Stimulated activated CD4-positive, alpha-beta T cell treated with anti-CD3 and anti-CD28 coated beads, Interleukin-1b, Interleukin-23, amount 100 ng/mL, for 24 hours (primary cell): Measurements from ENCODE around the gene IFITM1.
A peak's percentile ranks its signal among the peaks of the same experiment; 100 is the strongest.
"Not testable (repeated sequence)": the region's sequence is repeated elsewhere in the genome, so short reads cannot be mapped to it uniquely, and the experiment has no call there.

ENCODE experiments used
- DNase-seq, 4 experiments: peaks; one replicate each; pipeline ENCODE4 v3.0.0-alpha.2; 2020; ENCODE audit warnings: low read depth in 4 of 4, low spot score in 1 of 4

Gene IFITM1

DNA sequence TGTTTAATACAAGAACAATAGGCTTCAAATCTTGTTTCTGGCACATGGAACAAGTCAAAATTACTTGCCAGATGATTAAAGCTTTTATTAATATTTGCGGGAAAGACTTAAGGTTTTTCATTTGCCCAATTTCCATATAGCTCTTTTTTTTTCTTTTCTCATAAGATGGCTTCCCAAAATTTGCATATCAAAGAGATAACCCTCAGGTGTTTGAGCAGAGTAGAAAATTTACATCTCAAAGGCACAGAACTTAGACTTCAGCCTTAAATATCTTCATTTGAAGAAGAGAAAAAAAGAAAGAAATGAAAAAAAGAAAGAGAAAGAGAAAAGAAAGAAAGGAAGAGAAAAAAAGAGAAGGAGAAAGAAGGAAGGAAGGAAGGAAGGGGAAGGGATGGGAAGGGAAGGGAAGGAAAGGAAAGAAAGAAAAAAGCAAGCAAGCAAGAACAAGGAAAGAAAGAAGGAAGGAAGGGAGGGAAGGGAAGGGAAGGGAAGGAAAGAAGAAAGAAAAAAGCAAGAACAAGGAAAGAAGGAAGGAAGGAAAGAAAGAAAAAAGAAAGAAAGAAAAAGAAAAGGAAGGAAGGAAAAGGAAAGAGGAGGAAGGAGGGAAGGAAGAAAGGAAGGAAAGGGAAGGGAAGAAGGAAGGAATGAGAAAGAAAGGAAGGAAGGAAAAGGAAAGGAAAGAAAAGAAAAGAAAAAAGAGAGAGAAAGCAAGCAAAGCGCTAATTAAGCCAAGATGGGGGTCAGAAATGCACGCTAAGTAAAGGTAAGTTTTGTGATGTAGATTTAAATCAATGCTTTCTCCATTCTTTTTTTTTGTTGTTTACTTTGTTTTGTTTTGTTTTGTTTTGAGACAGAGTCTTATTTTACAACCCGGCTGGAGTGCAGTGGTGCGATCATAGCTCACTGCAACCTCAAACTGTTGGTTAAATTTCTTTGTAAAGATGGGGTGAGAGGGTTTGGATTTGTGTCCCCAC lies 27.0 kb downstream of the IFITM1 start:
- no peak for DNase-seq

DNA sequence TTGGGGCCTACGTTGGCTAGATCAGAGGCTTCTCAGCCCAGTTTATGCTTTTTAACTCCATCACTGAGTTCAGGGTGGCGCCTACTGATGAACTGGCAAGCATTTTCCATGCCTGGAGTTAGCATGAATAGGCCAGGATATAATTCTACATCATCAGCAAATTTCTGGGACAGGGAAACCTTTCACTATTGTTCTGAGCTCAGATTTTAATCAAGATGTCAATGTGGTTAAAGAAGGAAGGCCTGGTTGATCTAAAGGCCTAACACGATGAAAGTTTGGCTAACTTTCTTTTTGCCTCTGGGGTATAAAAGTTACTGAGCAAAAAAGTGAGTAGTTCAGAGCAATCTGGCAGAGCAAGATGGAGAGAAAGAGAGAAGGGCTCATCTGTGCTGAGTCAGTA lies 28.5 kb downstream of the IFITM1 start:
- no peak for DNase-seq

DNA sequence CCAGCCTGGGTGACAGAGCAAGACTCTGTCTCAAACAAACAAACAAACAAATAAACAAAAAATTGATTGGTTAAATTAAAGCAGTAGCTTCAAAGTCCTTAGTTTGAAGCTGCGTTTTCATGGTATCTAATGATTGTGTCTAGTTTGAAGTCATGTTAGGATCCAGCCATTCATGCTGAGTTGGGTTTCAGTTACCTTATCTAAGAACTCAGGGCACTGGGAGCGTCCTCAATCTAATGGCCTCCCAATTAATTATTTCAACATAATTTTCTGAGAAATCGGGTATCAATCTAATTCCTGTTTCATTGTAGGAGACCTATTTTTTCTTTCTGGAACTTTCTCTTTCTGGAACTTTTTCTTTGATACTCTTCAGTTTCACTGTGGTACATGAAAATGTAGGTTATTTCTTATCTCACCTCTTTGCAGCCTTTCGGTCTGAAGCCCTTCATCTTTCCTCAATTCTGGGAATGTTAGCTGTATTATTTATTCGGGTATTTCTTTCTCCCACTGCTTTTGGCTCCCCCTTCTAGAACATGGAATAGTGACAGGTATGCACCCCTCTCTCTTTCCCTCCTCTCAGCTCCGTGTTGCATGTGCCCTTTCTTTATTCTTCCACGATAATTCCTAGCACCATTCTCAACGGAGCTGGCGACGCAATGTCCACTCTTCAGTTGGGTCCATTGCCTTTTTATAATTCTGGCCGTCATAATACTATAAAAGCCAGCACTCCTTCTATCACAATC lies 31.2 kb downstream of the IFITM1 start:
- no peak for DNase-seq

DNA sequence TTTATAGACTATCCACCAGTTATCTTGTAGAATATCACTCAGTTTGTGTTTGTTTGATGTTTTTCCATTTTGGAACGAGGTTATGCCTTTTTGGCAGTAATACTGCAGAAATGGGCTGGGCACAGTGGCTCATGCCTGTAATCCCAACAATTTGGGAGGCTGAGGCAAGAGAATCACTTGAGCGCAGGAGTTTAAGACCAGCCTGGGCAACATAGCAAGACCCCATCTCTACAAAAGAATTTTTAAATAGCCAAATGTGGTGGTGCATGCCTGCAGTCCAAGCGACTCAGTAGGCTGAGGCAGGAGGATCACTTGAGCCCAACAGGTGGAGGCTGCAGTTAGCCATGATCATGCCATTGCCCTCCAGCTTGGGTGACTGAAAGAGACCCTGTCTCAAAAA lies 32.7 kb downstream of the IFITM1 start:
- DNase-seq, result no peak

DNA sequence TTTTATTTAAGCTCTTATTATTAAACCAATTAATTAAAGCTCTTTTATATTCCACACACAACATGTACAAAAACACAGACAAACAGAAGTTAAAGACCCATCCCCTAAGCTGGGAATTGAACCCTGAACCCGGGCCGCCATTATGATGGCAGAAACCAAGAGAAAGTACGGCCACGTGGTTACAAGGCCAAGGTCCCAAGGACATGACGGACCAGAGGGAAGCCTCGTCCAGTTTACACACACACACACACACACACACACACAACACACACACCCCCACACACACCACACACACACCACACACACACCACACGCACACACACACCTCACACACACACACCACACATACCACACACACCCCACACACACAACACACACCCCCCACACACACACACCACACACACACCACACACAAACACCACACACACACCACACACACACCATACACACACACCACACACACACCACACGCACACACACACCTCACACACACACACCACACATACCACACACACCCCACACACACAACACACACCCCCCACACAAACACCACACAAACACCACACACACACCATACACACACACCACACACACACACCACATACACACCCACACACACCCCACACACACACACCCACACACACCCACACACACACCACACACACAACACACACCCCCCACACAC lies 35.6 kb downstream of the IFITM1 start:
- not testable (repeated sequence) for DNase-seq

DNA sequence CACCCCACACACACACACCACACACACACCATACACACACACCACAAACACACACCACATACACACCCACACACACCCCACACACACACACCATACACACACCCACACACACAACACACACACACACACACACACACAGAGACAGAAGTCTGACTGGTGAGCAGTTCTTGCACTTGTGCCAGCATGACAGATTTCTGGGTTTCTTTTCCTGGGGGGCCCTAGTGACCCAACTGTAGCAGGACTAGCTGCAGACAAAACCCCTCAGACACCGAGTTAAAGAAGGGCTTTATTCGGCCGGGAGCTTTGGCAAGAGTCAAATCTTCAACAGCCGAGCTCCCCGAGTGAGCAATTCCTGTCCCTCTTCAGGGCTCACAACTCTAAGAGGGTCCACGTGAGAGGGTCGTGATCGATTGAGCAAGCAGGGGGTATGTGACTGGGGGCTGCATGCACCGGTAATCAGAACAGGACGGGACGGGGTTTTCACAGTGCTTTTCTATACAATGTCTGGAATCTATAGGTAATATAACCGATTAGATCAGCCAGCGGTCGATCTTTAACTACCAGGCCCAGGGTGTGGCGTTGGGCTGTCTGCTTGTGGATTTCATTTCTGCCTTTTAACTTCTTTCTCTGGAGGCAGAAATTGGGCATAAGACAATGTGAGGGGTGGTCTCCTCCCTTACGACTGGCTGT lies 36.3 kb downstream of the IFITM1 start:
- not testable (repeated sequence) for DNase-seq

DNA sequence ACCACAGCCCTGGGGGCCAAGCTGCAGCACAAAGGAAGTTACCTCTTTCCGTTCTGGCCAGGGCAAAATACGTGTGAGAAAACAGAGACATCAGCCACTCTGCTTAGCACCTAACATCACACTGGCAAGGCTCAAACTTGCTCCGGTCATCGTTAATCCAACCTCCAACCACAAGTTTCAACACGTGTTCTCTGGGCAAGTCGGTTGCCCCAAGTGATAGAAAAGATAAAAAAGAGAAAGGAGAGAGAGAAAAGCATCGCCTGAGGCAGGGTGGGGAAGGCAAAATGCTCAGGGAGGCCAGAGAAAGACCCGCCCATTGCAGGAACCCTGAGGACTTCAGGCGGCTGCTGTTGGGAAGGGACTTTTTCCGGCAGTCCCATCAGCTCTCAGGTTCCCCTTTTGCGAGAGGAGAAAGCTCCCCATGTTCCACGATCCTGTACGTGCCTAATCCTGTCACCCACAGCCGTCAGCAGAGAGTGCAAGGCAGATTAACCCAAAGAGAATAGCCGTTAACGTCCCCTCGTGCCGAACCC lies 36.9 kb downstream of the IFITM1 start:
- DNase-seq, result no peak

DNA sequence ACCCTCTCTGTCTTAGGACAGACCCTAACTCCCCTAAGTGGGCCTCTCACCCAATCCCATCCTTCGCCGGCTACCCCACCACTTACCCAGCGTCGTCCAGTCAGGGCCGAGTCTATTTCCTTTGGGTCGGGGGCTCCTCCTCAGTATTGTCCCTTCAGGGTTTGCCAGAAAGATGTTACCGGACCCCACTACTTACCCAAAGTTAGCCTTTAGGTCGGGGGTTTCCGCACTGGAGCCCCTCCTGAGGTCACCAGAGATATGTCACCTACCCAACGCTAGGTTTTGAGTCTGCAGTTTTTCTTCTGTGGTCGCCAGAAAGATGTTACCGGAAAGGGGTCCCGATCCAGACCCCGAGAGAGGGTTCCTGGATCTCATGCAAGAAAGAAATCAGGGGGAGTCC lies 37.6 kb downstream of the IFITM1 start:
- no peak for DNase-seq

DNA sequence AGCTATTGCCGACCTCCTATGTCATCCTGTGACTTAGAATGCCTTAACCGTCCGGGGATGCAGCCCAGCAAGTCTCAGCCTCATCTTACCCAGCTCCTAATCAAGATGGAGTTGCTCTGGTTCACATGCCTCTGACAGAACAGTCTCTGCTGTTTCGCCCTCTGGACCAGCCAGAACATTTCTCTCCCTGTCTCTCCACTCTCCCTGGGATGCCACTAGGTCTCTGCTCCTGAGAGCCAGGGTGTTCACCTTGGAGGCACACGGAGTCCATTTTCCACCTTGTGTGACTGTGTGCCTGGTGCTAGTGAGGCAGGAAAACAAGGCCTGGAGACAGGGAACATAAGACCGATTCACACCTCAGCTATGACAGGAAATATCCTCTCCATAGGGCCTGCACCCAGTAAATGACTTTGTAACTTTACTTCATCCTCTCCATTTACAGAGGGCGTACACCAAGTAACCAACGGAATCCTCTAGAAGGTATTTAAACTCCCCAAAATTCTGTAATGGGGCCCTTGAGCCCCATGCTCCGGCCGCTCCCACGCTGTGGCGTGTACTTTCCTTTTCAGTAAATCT lies 38.7 kb downstream of the IFITM1 start:
- no peak for DNase-seq

DNA sequence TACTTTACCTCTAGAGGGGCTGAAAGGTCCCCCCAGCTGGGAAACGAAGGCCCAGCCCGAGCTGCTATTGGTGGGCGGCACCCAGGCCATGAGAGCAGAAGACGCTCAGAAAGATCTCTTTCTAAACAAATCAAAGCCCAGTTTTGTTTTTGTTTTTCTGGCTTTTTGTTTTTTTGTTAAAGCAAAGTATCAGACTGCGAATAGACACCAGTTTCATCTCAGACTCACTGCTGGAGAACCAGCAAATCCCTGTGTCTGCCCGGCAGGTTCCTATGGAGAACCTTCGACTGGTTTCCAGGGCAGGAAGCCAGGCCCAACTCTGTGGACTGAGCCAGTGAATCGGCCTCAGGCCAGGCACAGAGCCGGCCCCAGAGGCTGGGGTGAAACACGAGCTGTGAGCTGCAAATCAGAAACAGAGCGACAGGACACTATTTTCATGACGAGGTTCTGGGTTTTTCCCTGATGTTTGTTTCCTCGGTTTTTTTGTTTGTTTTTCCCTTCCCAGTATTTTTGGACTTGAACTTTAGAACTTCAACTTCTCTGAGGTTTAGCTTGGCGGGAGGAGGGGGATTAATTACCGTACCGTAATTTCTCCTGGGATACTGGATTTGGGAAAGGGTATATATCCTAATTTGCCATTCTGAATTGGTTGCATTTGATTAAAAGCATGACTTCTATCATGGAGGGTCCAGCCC lies 39.5 kb downstream of the IFITM1 start:
- no peak for DNase-seq

DNA sequence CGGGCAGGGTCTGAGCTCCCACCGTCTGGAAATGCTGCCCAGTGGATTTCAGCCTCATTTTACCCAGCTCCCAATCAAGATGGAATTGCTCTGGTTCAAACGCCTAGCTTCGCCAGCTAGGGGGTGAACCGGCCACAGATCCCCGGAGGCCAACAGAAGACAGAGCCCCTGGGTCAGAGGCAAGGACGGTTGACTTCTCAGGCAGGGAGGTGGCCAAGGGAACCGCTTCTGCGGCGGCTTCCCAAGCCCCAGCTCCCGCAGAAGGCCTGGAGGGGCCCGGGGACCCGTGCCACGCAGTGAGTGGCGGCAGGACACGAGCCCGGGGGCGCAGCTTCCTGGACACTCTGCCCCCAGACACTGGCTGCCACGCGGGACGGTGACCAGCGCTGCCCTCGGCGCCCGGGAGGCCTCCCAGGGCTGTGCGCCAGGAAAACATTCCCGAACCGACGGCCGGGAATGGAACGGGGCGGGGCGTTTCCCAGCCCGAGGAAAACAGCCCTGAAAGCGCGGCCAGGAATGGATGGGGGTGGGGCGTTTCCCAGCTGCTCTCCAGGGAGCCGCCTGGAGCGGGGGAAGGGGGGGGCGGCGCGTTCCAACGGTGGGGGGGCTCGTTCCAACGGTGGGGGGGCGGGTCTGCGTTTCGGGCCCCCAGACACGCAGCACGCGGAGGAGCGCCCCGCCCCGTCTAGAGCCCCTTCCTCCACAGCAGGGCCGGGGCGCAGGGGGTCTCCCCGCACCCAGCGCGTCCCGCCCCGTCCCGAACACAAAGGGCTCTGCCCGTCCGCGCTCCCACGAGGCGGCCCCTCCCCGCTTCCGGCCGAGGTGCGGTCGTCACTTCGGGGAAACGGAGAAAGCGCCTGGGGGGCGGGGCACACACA lies 42.0 kb downstream of the IFITM1 start:
- DNase-seq, result peak; percentile 65 to 87 (median 72)

DNA sequence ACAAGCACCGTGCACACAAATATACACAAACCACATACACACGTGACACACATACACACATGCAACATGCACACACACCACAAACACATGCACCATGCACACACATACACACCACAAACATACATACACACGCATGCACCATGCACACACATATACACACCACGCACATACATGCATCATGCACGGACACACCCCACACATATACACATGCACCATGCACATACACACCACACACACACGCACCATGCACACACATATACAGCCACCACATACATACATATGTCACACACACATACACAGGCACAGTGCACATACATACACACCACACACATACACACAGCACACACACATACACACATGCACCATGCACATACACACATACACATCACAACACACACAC lies 42.8 kb downstream of the IFITM1 start:
- DNase-seq, result no peak

DNA sequence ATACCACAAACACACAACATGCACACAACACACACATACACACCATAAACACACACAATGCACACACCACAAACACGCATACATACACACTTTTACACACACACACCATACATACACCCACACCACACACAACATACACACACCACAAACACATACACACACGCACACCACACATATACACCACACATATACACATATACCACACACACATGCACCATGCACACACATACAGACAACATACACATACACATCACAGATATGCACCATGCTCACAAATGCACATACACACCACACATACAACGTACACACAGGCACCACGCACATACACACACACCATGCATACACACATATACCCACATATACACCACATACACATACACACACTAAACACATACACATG lies 43.7 kb downstream of the IFITM1 start:
- DNase-seq, result no peak

DNA sequence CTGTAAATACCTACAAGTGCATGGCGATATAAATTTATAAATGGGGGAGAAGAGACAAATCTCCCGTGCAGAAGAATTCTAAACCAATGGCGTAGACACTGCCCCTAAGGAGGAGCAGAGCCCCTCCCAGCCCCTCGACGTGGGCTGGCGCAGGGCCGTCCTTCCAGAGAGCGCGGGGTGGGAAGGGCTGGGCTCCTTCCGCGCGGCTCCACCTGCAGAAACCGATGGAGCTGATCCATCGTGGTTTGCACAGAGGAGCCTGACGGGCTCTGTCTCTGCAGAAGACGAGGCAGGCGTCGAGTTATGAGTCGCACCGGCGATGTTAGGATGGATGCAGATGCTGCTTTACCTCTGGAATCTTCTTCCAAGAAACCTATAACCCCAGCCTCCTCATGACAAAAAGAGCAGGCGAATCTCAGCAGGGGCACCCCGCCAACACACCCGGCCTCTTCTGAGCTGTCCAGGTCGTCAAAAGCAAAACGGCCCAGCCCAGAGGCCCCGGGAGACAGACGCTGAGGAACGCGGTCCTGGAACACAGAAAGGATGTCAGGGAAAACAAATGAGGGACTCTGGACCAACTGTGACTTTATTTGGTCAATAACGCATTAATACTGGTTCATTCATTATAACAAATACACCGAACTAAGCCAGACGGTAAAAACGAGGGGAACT lies 44.4 kb downstream of the IFITM1 start:
- DNase-seq, result no peak

DNA sequence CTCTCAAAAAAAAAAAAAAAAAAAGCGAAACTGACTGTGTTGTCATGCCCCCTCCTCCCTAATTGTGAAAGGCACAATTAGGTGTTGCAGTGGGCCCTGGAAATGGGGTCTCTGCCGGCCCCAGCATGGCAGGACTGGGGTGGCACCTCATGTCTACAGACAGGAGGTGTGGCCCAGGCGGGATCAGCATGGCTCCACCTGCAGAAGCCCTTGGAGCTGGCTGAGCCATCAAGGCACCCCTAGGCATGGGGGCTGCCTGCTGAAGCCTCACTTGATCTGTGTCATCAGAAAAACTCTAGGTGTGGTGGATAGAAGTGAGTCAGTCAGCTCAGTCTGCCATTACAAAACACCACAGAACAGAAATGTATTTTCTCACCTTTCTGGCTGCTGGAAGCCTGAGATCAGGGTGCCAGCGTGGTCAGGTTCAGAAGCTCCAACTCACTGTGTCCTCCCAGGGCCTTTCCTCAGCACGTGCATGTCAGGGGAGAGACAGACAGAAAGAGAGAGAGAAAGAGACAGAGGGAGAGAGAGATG lies 45.4 kb downstream of the IFITM1 start:
- peak in 1 of 4 experiments; percentile 17 for DNase-seq

DNA sequence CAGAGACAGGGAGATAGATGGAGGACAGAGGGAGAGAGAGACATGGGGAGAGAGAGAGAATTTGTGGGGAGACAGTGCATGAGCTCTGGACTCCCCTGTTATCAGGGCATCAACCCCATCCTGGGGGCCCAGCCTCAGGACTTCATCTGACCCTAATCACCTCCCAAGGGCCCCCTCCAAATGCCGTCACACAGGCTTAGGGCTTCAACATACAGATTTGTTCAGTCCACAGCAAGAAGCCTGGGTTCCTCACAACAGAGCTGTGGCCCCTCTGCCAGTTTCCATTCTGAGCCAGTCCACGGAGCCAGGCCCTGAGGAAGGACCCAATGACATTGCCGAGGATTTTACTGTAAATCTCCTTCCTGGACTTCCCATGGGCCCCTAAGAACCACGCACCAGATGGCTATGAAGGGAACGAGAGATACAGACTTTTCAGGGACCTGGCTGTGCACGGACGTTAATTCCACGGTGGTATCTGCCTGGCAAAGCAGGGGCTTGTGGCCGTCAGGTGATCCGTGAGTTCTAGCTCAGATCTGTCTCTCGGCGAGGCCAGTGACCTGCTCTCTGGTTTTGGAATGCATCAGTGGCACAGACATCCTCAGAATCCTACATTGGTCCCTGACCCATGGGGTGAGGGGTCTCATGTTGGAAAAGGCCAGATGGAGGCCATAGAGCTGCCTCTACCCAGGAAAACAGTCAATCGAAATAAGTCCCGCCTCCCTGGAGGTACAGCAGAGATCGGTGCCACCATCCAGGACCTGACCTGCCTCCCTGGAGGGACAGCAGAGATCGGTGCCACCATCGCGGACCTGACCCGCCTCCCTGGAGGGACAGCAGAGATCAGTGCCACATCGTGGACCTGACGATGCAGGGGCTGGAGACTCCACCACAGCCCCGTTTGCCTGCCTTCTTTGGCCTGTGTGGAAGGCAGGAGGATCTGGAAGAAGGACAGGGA lies 46.8 kb downstream of the IFITM1 start:
- DNase-seq, result no peak
